Right lung (tissue), 5 donors: Measurements from ENCODE around the gene ADGB. TPM values are rescaled to one million over a fixed set of nuclear protein-coding genes. Genes with fewer than 3 reads are reported as not detected.
"Not testable (repeated sequence)": the region's sequence is repeated elsewhere in the genome, so short reads cannot be mapped to it uniquely, and the experiment has no call there.

Experiments used
- DNase-seq, 2 donors: peaks; one replicate each; pipeline ENCODE4 v3.0.0-alpha.2; 2013
- polyA plus RNA-seq, 5 donors: library from polyadenylated mRNA; unstranded; fragments of 120-200 nt; gene quantifications; one replicate each; pipeline versions ENCODE4 v1.2.1 to v1.2.3, GENCODE V29; 2013; ENCODE audit warnings: inconsistent platforms in 1 of 5, low replicate concordance in 1 of 5; ENCODE audit not compliant: insufficient read length in 5 of 5, insufficient read depth in 1 of 5

The ADGB gene
- polyA plus RNA-seq, 5 donors = 0.90 to 4.7 (median 2.7) TPM

- no peak for DNase-seq
Measured at GRCh38 chr6:146767632-146768031, 168.9 kb downstream of the ADGB start.

GRCh38 chr6:146768722-146769121 is 169.9 kb downstream of the ADGB start:
- DNase-seq = no peak

GRCh38 chr6:146770275-146770964 is 171.6 kb downstream of the ADGB start:
- DNase-seq = no peak

- peak in 1 of 2 donors; percentile 5 for DNase-seq
Measured at GRCh38 chr6:146770965-146771735, 172.4 kb downstream of the ADGB start.

GRCh38 chr6:146775220-146775619 is 176.4 kb downstream of the ADGB start:
- DNase-seq = no peak

- no peak for DNase-seq
Measured at GRCh38 chr6:146781836-146782235, 183.1 kb downstream of the ADGB start.

GRCh38 chr6:146785001-146785585 is 186.3 kb downstream of the ADGB start:
- DNase-seq = no peak

- no peak for DNase-seq
Measured at GRCh38 chr6:146787876-146788508, 189.2 kb downstream of the ADGB start.

GRCh38 chr6:146790561-146791091 is 191.9 kb downstream of the ADGB start:
- DNase-seq = no peak

- no peak for DNase-seq
Measured at GRCh38 chr6:146791930-146792329, 193.2 kb downstream of the ADGB start.

GRCh38 chr6:146793218-146793617 is 194.4 kb downstream of the ADGB start:
- not testable (repeated sequence) for DNase-seq

- DNase-seq = no peak
Measured at GRCh38 chr6:146795479-146796133, 196.8 kb downstream of the ADGB start.

- DNase-seq = not testable (repeated sequence)
Measured at GRCh38 chr6:146803167-146803566, 204.4 kb downstream of the ADGB start.

GRCh38 chr6:146803601-146804000 is 204.8 kb downstream of the ADGB start:
- peak in 1 of 2 donors; percentile 2 for DNase-seq

GRCh38 chr6:146805546-146806325 is 207.0 kb downstream of the ADGB start:
- DNase-seq = no peak

GRCh38 chr6:146809014-146809413 is 210.2 kb downstream of the ADGB start:
- not testable (repeated sequence) for DNase-seq

- not testable (repeated sequence) for DNase-seq
Measured at GRCh38 chr6:146812811-146813321, 214.1 kb downstream of the ADGB start.

GRCh38 chr6:146813554-146813953 is 214.8 kb downstream of the ADGB start:
- DNase-seq = no peak

GRCh38 chr6:146814148-146814750 is 215.5 kb downstream of the ADGB start:
- no peak for DNase-seq
